NCI-H1436 treated with DMSO at 0.1 percent for 48 hours (cell line): ENCODE measurements around the gene APBB1.

Source experiments
- DNase-seq: peaks from one replicate; lab custom pipeline; 2025; lab: John Stamatoyannopoulos, UW

Gene APBB1

GRCh38 chr11:6351782-6352382 is 67.0 kb downstream of the APBB1 start:
- no peak for DNase-seq

- no peak for DNase-seq
Observed at GRCh38 chr11:6350486-6350885, 68.4 kb downstream of the APBB1 start.

- DNase-seq: no peak
Observed at GRCh38 chr11:6350043-6350442, 68.9 kb downstream of the APBB1 start.

- DNase-seq: no peak
Observed at GRCh38 chr11:6345366-6345765, 73.5 kb downstream of the APBB1 start.
